Glutamatergic neuron (in vitro differentiated cells): Measurements from ENCODE around the gene LRRC47. TPM values are rescaled to one million over a fixed set of nuclear protein-coding genes. Genes with fewer than 3 reads are reported as not detected.
"Not testable (repeated sequence)": the region's sequence is repeated elsewhere in the genome, so short reads cannot be mapped to it uniquely, and the experiment has no call there.

Experiments used
- DNase-seq: peaks from one replicate; pipeline ENCODE4 v3.0.0; 2022
- H3K27ac Mint-ChIP-seq: one replicate; pipeline ENCODE4 v1.8.0; 2020; ENCODE audit warnings: mild to moderate bottlenecking, mixed read lengths, inconsistent platforms; ENCODE audit not compliant: unreplicated experiment
- H3K27me3 Mint-ChIP-seq: one replicate; pipeline ENCODE4 v1.8.0; 2020; ENCODE audit warnings: mild to moderate bottlenecking, moderate library complexity, mixed read lengths, inconsistent platforms; ENCODE audit not compliant: unreplicated experiment
- H3K36me3 Mint-ChIP-seq: one replicate; pipeline ENCODE4 v1.8.0; 2020; ENCODE audit warnings: mild to moderate bottlenecking, mixed read lengths, inconsistent platforms; ENCODE audit not compliant: unreplicated experiment
- H3K4me1 Mint-ChIP-seq: one replicate; pipeline ENCODE4 v1.8.0; 2020; ENCODE audit warnings: mild to moderate bottlenecking, low read depth, mixed read lengths, inconsistent platforms; ENCODE audit not compliant: unreplicated experiment
- H3K4me3 Mint-ChIP-seq: one replicate; pipeline ENCODE4 v1.8.0; 2020; ENCODE audit warnings: mild to moderate bottlenecking, mixed read lengths, inconsistent platforms; ENCODE audit not compliant: unreplicated experiment
- H3K9me3 Mint-ChIP-seq: one replicate; pipeline ENCODE4 v1.8.0; 2020; ENCODE audit warnings: mild to moderate bottlenecking, moderate library complexity, mixed read lengths, inconsistent platforms; ENCODE audit not compliant: unreplicated experiment
- CTCF ChIP-seq: fragments of 200-600 bp; sonication (generic); IDR thresholded peaks from one replicate; pipeline ENCODE4 v1.5.0; 2021; ENCODE audit not compliant: partially characterized antibody, unreplicated experiment
- total RNA-seq: library from RNA; stranded (reverse); fragmentation: NEBNext Ultra II Directional; extraction: Animal tissue kit (Norgen Biotek cat#: 25700); gene quantifications from one replicate; pipeline ENCODE4 v1.2.1, GENCODE V29; 2021; ENCODE audit not compliant: unreplicated experiment

Gene LRRC47
- total RNA-seq, 1 donor from 2014 or later, result 79.7 TPM

DNA sequence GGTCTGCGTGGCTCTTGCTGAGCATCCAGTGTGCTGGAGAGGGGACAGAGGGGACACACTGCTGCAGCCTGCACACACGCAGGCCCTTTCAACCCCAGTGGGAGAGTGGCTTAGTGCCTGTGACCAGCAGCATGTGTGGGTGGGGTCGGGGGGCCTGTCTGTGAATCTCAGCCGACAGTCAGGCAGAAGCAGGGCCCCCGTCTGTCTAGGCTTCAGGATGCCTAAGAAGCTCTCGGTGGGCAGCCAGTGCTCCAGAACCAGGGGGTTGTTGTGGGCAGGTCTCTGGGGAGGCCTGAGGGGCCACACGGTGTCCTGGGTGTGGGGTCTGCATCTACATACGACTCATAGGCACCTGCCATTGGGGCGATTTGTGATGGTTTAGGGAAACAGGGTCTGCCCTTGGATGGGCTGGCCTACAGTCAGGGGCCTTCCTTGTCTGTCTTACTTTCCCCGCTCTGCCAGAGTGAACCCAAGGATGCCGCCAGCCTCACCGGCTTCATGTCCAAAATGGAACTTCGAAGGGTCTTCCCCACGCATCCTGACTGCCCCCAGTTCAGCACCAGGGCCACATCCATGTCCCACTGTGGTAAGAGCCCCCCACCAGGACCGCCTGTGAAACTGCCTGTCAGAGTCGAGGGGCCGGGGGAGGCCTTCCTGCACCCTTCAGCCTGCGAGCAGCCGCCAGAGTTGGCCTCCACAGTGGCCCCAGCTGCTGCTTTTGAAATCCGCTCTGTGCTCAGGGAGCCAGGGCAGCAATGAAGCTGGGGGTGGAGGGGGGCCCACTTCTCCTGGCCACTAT lies 42.4 kb downstream of the LRRC47 start:
- DNase-seq, result no peak
- peaks cover 4% of the 10 kb centered on the region for H3K27me3 Mint-ChIP-seq
- no peak overlapping the region for H3K27ac Mint-ChIP-seq

DNA sequence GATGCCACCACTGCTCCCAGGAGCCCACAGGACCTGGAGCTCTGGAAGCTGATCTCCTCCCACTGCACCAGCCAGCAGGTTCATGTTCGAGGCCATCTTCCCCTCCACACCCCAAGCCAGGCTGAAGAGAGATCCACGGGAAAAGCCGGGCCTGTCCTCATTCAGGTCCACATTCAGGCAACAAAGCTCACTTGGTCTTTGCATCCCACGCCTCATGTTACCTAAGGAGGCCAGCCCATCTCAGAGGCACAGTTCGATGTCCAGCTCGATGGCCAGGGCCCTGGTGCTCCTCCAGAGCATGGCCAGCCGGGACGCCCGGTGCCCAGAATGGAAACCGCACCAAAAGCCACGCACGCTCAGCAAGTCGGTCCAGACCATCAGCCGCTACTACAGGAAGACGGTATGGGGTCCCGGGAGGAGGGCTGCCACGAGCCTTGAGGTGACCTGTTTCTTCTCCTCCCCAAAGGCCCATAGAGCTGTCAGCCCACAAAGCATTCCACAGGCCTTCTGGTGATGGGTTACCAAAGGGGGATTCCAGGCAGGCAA lies 43.8 kb downstream of the LRRC47 start, which contains the start of gene CCDC27:
CCDC27 (plus strand) TSS at position 51 of the 546 bp plus-strand sequence; CDS start at position 83, 32 bp downstream.
- no peaks in the 10 kb centered on the region for H3K36me3 Mint-ChIP-seq
- H3K27ac Mint-ChIP-seq, result no peak within 1 kb of the TSS
- H3K27me3 Mint-ChIP-seq, result peaks cover 4% of the 10 kb centered on the region
- H3K4me3 Mint-ChIP-seq, result no peak within 1 kb of the TSS
- DNase-seq, result no peak
- H3K4me1 Mint-ChIP-seq, result peaks cover 2% of the 10 kb centered on the region
- no peak for TF ChIP-seq CTCF
- peaks cover 2% of the 10 kb centered on the region for H3K9me3 Mint-ChIP-seq

More for the DNA sequence above, 42.4 kb downstream of the LRRC47 start:
- peaks cover 3% of the 10 kb centered on the region for H3K9me3 Mint-ChIP-seq
- H3K36me3 Mint-ChIP-seq, result no peaks in the 10 kb centered on the region
- H3K4me3 Mint-ChIP-seq, result no peak overlapping the region
- no peak for TF ChIP-seq CTCF
- peaks cover 2% of the 10 kb centered on the region for H3K4me1 Mint-ChIP-seq

DNA sequence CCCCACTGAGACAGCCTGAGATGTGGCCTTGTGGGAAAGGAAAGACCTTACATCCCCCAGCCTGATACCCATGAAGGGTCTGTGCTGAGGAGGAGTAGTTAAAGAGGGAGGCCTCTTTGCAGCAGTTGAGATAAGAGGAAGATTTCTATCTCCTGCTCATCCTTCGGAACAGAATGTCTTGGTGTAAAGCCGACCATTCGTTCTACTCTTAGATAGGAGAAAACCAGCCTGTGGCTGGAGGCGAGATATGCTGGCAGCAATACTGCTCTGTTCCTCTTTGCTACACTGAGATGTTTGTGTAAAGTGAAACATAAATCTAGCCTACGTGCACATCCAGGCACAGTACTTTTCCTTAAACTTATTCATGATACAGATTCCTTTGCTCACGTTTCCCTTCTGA lies 45.6 kb downstream of the LRRC47 start:
- no peaks in the 10 kb centered on the region for H3K36me3 Mint-ChIP-seq
- H3K4me3 Mint-ChIP-seq, result no peak overlapping the region
- TF ChIP-seq CTCF, result no peak
- H3K4me1 Mint-ChIP-seq, result peaks cover 7% of the 10 kb centered on the region
- H3K27ac Mint-ChIP-seq, result no peak overlapping the region
- H3K9me3 Mint-ChIP-seq, result peaks cover 2% of the 10 kb centered on the region
- DNase-seq, result no peak
- H3K27me3 Mint-ChIP-seq, result peaks cover 3% of the 10 kb centered on the region

GRCh38 chr1:3749512-3749911 lies 46.8 kb downstream of the LRRC47 start:
- DNase-seq, result no peak
- peaks cover 4% of the 10 kb centered on the region for H3K27me3 Mint-ChIP-seq
- peaks cover 13% of the 10 kb centered on the region for H3K4me1 Mint-ChIP-seq
- peaks cover 2% of the 10 kb centered on the region for H3K9me3 Mint-ChIP-seq
- H3K4me3 Mint-ChIP-seq, result no peak overlapping the region
- H3K27ac Mint-ChIP-seq, result no peak overlapping the region
- H3K36me3 Mint-ChIP-seq, result no peaks in the 10 kb centered on the region
- TF ChIP-seq CTCF, result no peak

GRCh38 chr1:3748316-3748900 lies 47.9 kb downstream of the LRRC47 start:
- not testable (repeated sequence) for DNase-seq, H3K4me3 Mint-ChIP-seq, H3K9me3 Mint-ChIP-seq, H3K27me3 Mint-ChIP-seq, H3K36me3 Mint-ChIP-seq, H3K27ac Mint-ChIP-seq
- peaks cover 13% of the 10 kb centered on the region for H3K4me1 Mint-ChIP-seq
